ENCODE data around the gene MBNL2.

- no peak for TF ChIP-seq CTCF (IDR thresholded peaks at IDR 0.05)
- TF ChIP-seq POLR2A (IDR thresholded peaks at IDR 0.05): no peak
Observed at GRCh38 chr13:97246596-97247158, 24.5 kb downstream of the MBNL2 start.
